Prostate gland (tissue), 2 donors: ENCODE measurements around the gene ZSCAN5C. TPM values are rescaled to one million over a fixed set of nuclear protein-coding genes. Genes with fewer than 3 reads are reported as not detected.
"Not testable (repeated sequence)": the region's sequence is repeated elsewhere in the genome, so short reads cannot be mapped to it uniquely, and the experiment has no call there.

ENCODE experiments used
- DNase-seq: peaks from one replicate; pipeline ENCODE4 v3.0.0-alpha.2; 2019; ENCODE audit warnings: low spot score
- H3K27ac ChIP-seq, 2 donors: fragments of 200-600 bp; sonication (generic); 2 replicates each; pipeline ENCODE4 v1.5.1; 2017 to 2019
- H3K27me3 ChIP-seq: fragments of 200-600 bp; sonication (generic); replicated peaks from 2 replicates; pipeline ENCODE4 v1.5.1; 2019; ENCODE audit not compliant: insufficient read depth
- H3K36me3 ChIP-seq, 2 donors: fragments of 200-600 bp; sonication (generic); 1 replicate in 1 of 2; 2 replicates in 1 of 2; pipeline versions ENCODE4 v1.5.1 to v1.8.1; 2017 to 2019
- H3K4me1 ChIP-seq: fragments of 200-600 bp; sonication (generic); replicated peaks from 2 replicates; pipeline ENCODE4 v1.5.1; 2019
- H3K4me3 ChIP-seq, 2 donors: fragments of 200-600 bp; sonication (generic); 2 replicates each; pipeline ENCODE4 v1.5.1; 2017 to 2019
- H3K9me3 ChIP-seq: fragments of 200-600 bp; sonication (generic); 2 replicates; pipeline ENCODE4 v1.5.1; 2017
- POLR2A ChIP-seq: fragments of 450-650 bp; IDR thresholded peaks from one replicate; pipeline ENCODE4 v1.6.1; 2016; ENCODE audit warnings: antibody characterized with exemption, mild to moderate bottlenecking
- POLR2AphosphoS5 ChIP-seq: sonication (generic); formaldehyde crosslinking; IDR thresholded peaks from one replicate; pipeline ENCODE4 v1.6.1; 2017; ENCODE audit warnings: antibody characterized with exemption
- WGBS: methylation state at CpG from one replicate; pipeline ENCODE4 v1.1.5; 2018; 5-methylcytosine and 5-hydroxymethylcytosine counted together
- intact Hi-C: fragments of 100-400 bp; cut with DNase I; formaldehyde crosslinking; loops from one replicate; pipeline ENCODE4 v1.14.2; 2022
- total RNA-seq, 2 donors: library from RNA; depleted of rRNA; stranded (reverse); fragments of >200 nt; gene quantifications; one replicate each; pipeline ENCODE4 v1.1.0, GENCODE V29; 2016
- TF ChIP-seq, protein P1 (sequence below), 4 experiments: fragments of 200-600 bp in 2 of 4; fragments of 450-650 bp in 2 of 4; sonication (generic) in 2 of 4; IDR thresholded peaks; 1 replicate in 3 of 4; 2 replicates in 1 of 4; pipeline ENCODE4 v1.5.1; 2016 to 2019; ENCODE audit warnings: antibody characterized with exemption in 4 of 4, mild to moderate bottlenecking in 2 of 4, moderate library complexity in 2 of 4

The ZSCAN5C gene
- total RNA-seq, 2 donors from 2014 or later = not detected

GRCh38 chr19:56189785-56190184 is 12.3 kb upstream of the ZSCAN5C start:
- H3K36me3 ChIP-seq = no peaks in the 10 kb centered on the region

GRCh38 chr19:56191115-56191514 is 11.0 kb upstream of the ZSCAN5C start:
- 75% methylated on average over 7 of the region's 7 CpGs for WGBS
- intact Hi-C loops = no loop called here
- no peaks in the 10 kb centered on the region for H3K9me3 ChIP-seq
- H3K36me3 ChIP-seq = no peaks in the 10 kb centered on the region
- DNase-seq = no peak
- TF ChIP-seq POLR2A = no peak
- TF ChIP-seq POLR2AphosphoS5 = no peak
- TF ChIP-seq, protein P1, sequence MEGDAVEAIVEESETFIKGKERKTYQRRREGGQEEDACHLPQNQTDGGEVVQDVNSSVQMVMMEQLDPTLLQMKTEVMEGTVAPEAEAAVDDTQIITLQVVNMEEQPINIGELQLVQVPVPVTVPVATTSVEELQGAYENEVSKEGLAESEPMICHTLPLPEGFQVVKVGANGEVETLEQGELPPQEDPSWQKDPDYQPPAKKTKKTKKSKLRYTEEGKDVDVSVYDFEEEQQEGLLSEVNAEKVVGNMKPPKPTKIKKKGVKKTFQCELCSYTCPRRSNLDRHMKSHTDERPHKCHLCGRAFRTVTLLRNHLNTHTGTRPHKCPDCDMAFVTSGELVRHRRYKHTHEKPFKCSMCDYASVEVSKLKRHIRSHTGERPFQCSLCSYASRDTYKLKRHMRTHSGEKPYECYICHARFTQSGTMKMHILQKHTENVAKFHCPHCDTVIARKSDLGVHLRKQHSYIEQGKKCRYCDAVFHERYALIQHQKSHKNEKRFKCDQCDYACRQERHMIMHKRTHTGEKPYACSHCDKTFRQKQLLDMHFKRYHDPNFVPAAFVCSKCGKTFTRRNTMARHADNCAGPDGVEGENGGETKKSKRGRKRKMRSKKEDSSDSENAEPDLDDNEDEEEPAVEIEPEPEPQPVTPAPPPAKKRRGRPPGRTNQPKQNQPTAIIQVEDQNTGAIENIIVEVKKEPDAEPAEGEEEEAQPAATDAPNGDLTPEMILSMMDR (IDR thresholded peaks at IDR 0.05) = no peak
- H3K27me3 ChIP-seq = no peaks in the 10 kb centered on the region
- H3K4me3 ChIP-seq = no peak overlapping the region
- no peaks in the 10 kb centered on the region for H3K4me1 ChIP-seq
- H3K27ac ChIP-seq = no peak overlapping the region

More at GRCh38 chr19:56189785-56190184, 12.3 kb upstream of the ZSCAN5C start:
- no peak for DNase-seq
- Histone ChIP-seq H3K4me1 (no peaks in the 10 kb centered on the region), H3K9me3 (no peaks in the 10 kb centered on the region), H3K4me3 (no peak overlapping the region), H3K27me3 (no peaks in the 10 kb centered on the region), H3K27ac (no peak overlapping the region)
- TF ChIP-seq, protein P1 (IDR thresholded peaks at IDR 0.05) = no peak
- TF ChIP-seq POLR2A (no peak), POLR2AphosphoS5 (no peak)
- 69% methylated on average over 17 of the region's 17 CpGs for WGBS
- intact Hi-C loops = no loop called here

- Histone ChIP-seq H3K27ac (no peak overlapping the region), H3K27me3 (no peaks in the 10 kb centered on the region), H3K36me3 (no peaks in the 10 kb centered on the region), H3K9me3 (no peaks in the 10 kb centered on the region), H3K4me1 (no peaks in the 10 kb centered on the region), H3K4me3 (no peak overlapping the region)
- 82% methylated on average over 10 of the region's 10 CpGs for WGBS
- intact Hi-C loops = no loop called here
- TF ChIP-seq, protein P1 (IDR thresholded peaks at IDR 0.05) = no peak
- TF ChIP-seq POLR2A (no peak), POLR2AphosphoS5 (no peak)
- DNase-seq = no peak
These were observed 10.4 kb upstream of the ZSCAN5C start for GRCh38 chr19:56191711-56192110.

- intact Hi-C loops = no loop called here
- TF ChIP-seq, protein P1 (IDR thresholded peaks at IDR 0.05) = no peak
- TF ChIP-seq POLR2A (no peak), POLR2AphosphoS5 (no peak)
- H3K9me3 ChIP-seq = no peaks in the 10 kb centered on the region
- no peak for DNase-seq
- 77% methylated on average over 12 of the region's 12 CpGs for WGBS
- no peaks in the 10 kb centered on the region for H3K27me3 ChIP-seq
- H3K4me1 ChIP-seq = no peaks in the 10 kb centered on the region
- H3K27ac ChIP-seq = no peak overlapping the region
- H3K4me3 ChIP-seq = no peak overlapping the region
- H3K36me3 ChIP-seq = no peaks in the 10 kb centered on the region
These were observed 8.0 kb upstream of the ZSCAN5C start for GRCh38 chr19:56193981-56194640.

DNA sequence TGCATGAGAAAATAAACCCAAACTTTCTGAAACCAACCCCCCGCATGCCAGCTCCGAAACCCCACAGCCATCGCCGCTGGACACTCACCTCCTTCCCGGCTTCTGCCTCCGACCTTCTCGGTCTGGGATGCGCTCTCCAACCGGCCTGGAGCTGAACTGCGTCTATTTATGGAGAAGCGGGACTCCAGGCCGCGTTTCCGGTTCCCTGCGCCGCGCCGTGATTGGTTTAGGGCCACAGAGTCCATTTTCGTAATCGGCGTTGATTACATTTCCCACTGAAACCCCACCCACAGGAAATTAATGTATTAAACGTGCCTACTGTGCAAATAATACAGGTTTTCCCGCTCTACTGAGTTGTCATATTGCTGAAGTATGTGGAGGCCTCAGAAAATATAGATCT is 4.4 kb upstream of the ZSCAN5C start, which contains the start of gene ZSCAN5B:
ZSCAN5B (minus strand) TSS at position 138 of the 400 bp plus-strand sequence. CDS start 4,731 bp downstream, outside the sequence.
- H3K27me3 ChIP-seq, H3K36me3 ChIP-seq, H3K4me1 ChIP-seq, H3K9me3 ChIP-seq, H3K4me3 ChIP-seq, DNase-seq, intact Hi-C loops, H3K27ac ChIP-seq: not testable (repeated sequence)
- whole genome bisulfite sequencing = 87% methylated on average over 23 of the region's 23 CpGs
